ENCODE results near the gene FJX1.
A peak's percentile ranks its signal among the peaks of the same experiment; 100 is the strongest.

FJX1 gene

DNA sequence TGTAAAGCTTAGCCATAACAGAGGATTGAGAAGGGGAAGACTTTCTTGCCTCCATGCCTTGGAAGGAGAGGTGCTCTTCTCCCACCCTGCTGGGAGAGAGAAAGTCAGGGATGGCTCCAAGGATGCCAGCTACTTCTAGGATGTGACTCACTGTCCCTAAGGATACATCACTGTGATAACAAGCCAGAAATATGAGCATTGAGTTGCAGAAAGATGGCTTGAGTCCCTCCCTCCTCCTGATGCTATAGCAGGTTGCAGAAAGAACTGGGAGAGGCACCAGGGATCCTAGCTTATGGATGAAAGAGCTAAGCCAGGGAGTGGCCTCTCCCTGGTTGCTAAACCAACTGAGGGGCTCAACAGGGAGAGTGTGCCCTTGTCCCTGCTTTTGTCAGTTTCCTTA, 27.8 kb upstream of the FJX1 start:
- no peak for DNase-seq
- H3K9me3 ChIP-seq (ENCODE audit: control extremely low read depth in 1 of 5, control insufficient read depth in 4 of 5, insufficient read depth in 2 of 5, low read depth in 1 of 5, low read length in 4 of 5): peaks cover 0 to 1% (median 0%) of the 10 kb centered on the region in 5 experiments
- no peaks in the 10 kb centered on the region for H3K4me1 ChIP-seq (ENCODE audit: control extremely low read depth in 1 of 4, control insufficient read depth in 4 of 4, insufficient read depth in 4 of 4, low read length in 3 of 4)
- POLR2A ChIA-PET: no interaction called here
- no peak overlapping the region for H3K27ac ChIP-seq (ENCODE audit: insufficient read depth in 1 of 2, low read depth in 1 of 2, low read length in 2 of 2, poor library complexity in 1 of 2, severe bottlenecking in 2 of 2)
- peaks cover 0 to 17% (median 12%) of the 10 kb centered on the region in 5 experiments for H3K27me3 ChIP-seq (replicated peaks in 2 of 5; ENCODE audit: control insufficient read depth in 4 of 5, insufficient read depth in 5 of 5, low read length in 4 of 5)
- H3K36me3 ChIP-seq (ENCODE audit: control insufficient read depth in 4 of 4, insufficient read depth in 4 of 4, low read length in 3 of 4): no peaks in the 10 kb centered on the region
- CTCF ChIA-PET: no interaction called here
- no peak overlapping the region for H3K4me3 ChIP-seq (ENCODE audit: control insufficient read depth in 1 of 7, extremely low read depth in 1 of 7, insufficient read depth in 4 of 7, low read depth in 2 of 7, low read length in 6 of 7)

GRCh38 chr11:35593143-35593542, 25.1 kb upstream of the FJX1 start:
- H3K4me1 ChIP-seq (ENCODE audit: control extremely low read depth in 1 of 4, control insufficient read depth in 4 of 4, insufficient read depth in 4 of 4, low read length in 3 of 4): no peaks in the 10 kb centered on the region
- no peaks in the 10 kb centered on the region for H3K9me3 ChIP-seq (ENCODE audit: control extremely low read depth in 1 of 5, control insufficient read depth in 4 of 5, insufficient read depth in 2 of 5, low read depth in 1 of 5, low read length in 4 of 5)
- H3K27me3 ChIP-seq (replicated peaks in 2 of 5; ENCODE audit: control insufficient read depth in 4 of 5, insufficient read depth in 5 of 5, low read length in 4 of 5): peaks cover 0 to 8% (median 5%) of the 10 kb centered on the region in 5 experiments
- CTCF ChIA-PET: no interaction called here
- POLR2A ChIA-PET: no interaction called here
- no peak overlapping the region for H3K27ac ChIP-seq (ENCODE audit: insufficient read depth in 1 of 2, low read depth in 1 of 2, low read length in 2 of 2, poor library complexity in 1 of 2, severe bottlenecking in 2 of 2)
- no peak for DNase-seq
- H3K36me3 ChIP-seq (ENCODE audit: control insufficient read depth in 4 of 4, insufficient read depth in 4 of 4, low read length in 3 of 4): no peaks in the 10 kb centered on the region
- no peak overlapping the region for H3K4me3 ChIP-seq (ENCODE audit: control insufficient read depth in 1 of 7, extremely low read depth in 1 of 7, insufficient read depth in 4 of 7, low read depth in 2 of 7, low read length in 6 of 7)

- POLR2A ChIA-PET: no interaction called here
- H3K27me3 ChIP-seq (replicated peaks in 2 of 5; ENCODE audit: control insufficient read depth in 4 of 5, insufficient read depth in 5 of 5, low read length in 4 of 5): peaks cover 0 to 9% (median 5%) of the 10 kb centered on the region in 5 experiments
- 6% methylated on average over 2 of the region's 2 CpGs for WGBS (ENCODE audit: insufficient coverage)
These were observed 23.6 kb upstream of the FJX1 start for GRCh38 chr11:35594680-35595079.

DNA sequence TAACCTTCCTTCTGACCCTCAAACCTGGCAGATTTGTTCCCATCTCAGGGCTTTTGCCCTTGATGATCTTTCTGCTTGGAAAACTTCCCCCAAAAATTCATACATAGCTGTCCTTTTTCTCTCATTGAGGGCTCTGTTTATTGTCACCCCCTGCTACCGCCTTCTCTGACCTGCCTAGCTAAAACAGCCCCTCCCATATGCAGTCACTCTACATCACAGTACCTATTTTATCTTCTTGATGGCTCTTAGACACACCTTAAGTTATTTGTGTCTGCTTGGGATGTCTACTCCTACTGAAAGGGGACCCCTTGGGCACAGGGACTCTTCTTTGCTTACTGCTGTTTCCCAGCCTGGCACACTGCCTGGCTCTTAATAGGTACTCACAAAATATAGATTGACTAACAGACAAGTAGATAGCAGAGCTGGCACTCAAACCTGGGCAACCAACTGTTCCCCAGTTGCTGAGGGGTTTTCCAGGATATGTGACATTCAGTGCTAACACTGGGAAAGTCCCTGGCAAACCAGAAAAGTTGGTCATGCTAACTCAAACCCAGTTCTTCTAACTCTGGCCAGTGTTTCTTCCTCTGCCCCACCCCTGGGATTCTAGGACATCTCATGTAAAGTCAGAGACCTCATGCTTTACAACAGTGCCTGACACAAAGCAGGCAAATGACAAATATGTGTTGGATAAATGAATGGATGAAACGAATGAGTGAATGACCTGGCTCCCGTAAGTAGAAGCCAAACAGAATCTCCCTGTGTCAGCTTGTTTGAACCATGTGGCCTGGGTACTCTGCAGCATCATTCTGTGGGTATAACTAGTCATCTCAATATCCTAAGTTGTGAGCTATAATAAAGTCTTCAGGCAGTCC, 19.8 kb upstream of the FJX1 start:
- Histone ChIP-seq H3K4me3 (ENCODE audit: control insufficient read depth in 1 of 7, extremely low read depth in 1 of 7, insufficient read depth in 4 of 7, low read depth in 2 of 7, low read length in 6 of 7) (no peak overlapping the region), H3K36me3 (ENCODE audit: control insufficient read depth in 4 of 4, insufficient read depth in 4 of 4, low read length in 3 of 4) (no peaks in the 10 kb centered on the region), H3K4me1 (ENCODE audit: control extremely low read depth in 1 of 4, control insufficient read depth in 4 of 4, insufficient read depth in 4 of 4, low read length in 3 of 4) (no peaks in the 10 kb centered on the region), H3K27me3 (replicated peaks in 2 of 5; ENCODE audit: control insufficient read depth in 4 of 5, insufficient read depth in 5 of 5, low read length in 4 of 5) (peaks cover 0 to 7% (median 0%) of the 10 kb centered on the region in 5 experiments), H3K27ac (ENCODE audit: insufficient read depth in 1 of 2, low read depth in 1 of 2, low read length in 2 of 2, poor library complexity in 1 of 2, severe bottlenecking in 2 of 2) (no peak overlapping the region), H3K9me3 (ENCODE audit: control extremely low read depth in 1 of 5, control insufficient read depth in 4 of 5, insufficient read depth in 2 of 5, low read depth in 1 of 5, low read length in 4 of 5) (no peaks in the 10 kb centered on the region)
- 100% methylated on average over 3 of the region's 3 CpGs for WGBS (ENCODE audit: insufficient coverage)
- CTCF ChIA-PET: interaction anchor here (1.4 kb wide), 1 partner anchor 9 kb away, joined by 4 read pairs; no protein-coding TSS in a partner anchor
- POLR2A ChIA-PET: no interaction called here
- DNase-seq: no peak

More at GRCh38 chr11:35594680-35595079, 23.6 kb upstream of the FJX1 start:
- peak in 2 of 3 donors; percentile 23 to 31 for DNase-seq
- Histone ChIP-seq H3K36me3 (ENCODE audit: control insufficient read depth in 4 of 4, insufficient read depth in 4 of 4, low read length in 3 of 4) (no peaks in the 10 kb centered on the region), H3K9me3 (ENCODE audit: control extremely low read depth in 1 of 5, control insufficient read depth in 4 of 5, insufficient read depth in 2 of 5, low read depth in 1 of 5, low read length in 4 of 5) (no peaks in the 10 kb centered on the region), H3K4me3 (ENCODE audit: control insufficient read depth in 1 of 7, extremely low read depth in 1 of 7, insufficient read depth in 4 of 7, low read depth in 2 of 7, low read length in 6 of 7) (no peak overlapping the region), H3K4me1 (ENCODE audit: control extremely low read depth in 1 of 4, control insufficient read depth in 4 of 4, insufficient read depth in 4 of 4, low read length in 3 of 4) (no peaks in the 10 kb centered on the region), H3K27ac (ENCODE audit: insufficient read depth in 1 of 2, low read depth in 1 of 2, low read length in 2 of 2, poor library complexity in 1 of 2, severe bottlenecking in 2 of 2) (no peak overlapping the region)
- CTCF ChIA-PET: no interaction called here

GRCh38 chr11:35600331-35600838, 17.9 kb upstream of the FJX1 start:
- H3K9me3 ChIP-seq (ENCODE audit: control extremely low read depth in 1 of 5, control insufficient read depth in 4 of 5, insufficient read depth in 2 of 5, low read depth in 1 of 5, low read length in 4 of 5): no peaks in the 10 kb centered on the region
- no peaks in the 10 kb centered on the region for H3K36me3 ChIP-seq (ENCODE audit: control insufficient read depth in 4 of 4, insufficient read depth in 4 of 4, low read length in 3 of 4)
- WGBS (ENCODE audit: insufficient coverage): 95% methylated on average over 4 of the region's 4 CpGs
- H3K4me3 ChIP-seq (ENCODE audit: control insufficient read depth in 1 of 7, extremely low read depth in 1 of 7, insufficient read depth in 4 of 7, low read depth in 2 of 7, low read length in 6 of 7): no peak overlapping the region
- H3K27ac ChIP-seq (ENCODE audit: insufficient read depth in 1 of 2, low read depth in 1 of 2, low read length in 2 of 2, poor library complexity in 1 of 2, severe bottlenecking in 2 of 2): no peak overlapping the region
- H3K27me3 ChIP-seq (replicated peaks in 2 of 5; ENCODE audit: control insufficient read depth in 4 of 5, insufficient read depth in 5 of 5, low read length in 4 of 5): peaks cover 0 to 7% (median 0%) of the 10 kb centered on the region in 5 experiments
- no peak for DNase-seq
- ChIA-PET POLR2A (no interaction called here), CTCF (no interaction called here)
- no peaks in the 10 kb centered on the region for H3K4me1 ChIP-seq (ENCODE audit: control extremely low read depth in 1 of 4, control insufficient read depth in 4 of 4, insufficient read depth in 4 of 4, low read length in 3 of 4)

GRCh38 chr11:35602160-35602793, 16.0 kb upstream of the FJX1 start:
- ChIA-PET POLR2A (no interaction called here), CTCF (interaction anchor here (1.4 kb wide), 1 partner anchor 13 kb away, joined by 5 read pairs; no protein-coding TSS in a partner anchor)
- H3K4me3 ChIP-seq (ENCODE audit: control insufficient read depth in 1 of 7, extremely low read depth in 1 of 7, insufficient read depth in 4 of 7, low read depth in 2 of 7, low read length in 6 of 7): no peak overlapping the region
- peaks cover 0 to 10% (median 0%) of the 10 kb centered on the region in 5 experiments for H3K27me3 ChIP-seq (replicated peaks in 2 of 5; ENCODE audit: control insufficient read depth in 4 of 5, insufficient read depth in 5 of 5, low read length in 4 of 5)
- no peaks in the 10 kb centered on the region for H3K4me1 ChIP-seq (ENCODE audit: control extremely low read depth in 1 of 4, control insufficient read depth in 4 of 4, insufficient read depth in 4 of 4, low read length in 3 of 4)
- H3K27ac ChIP-seq (ENCODE audit: insufficient read depth in 1 of 2, low read depth in 1 of 2, low read length in 2 of 2, poor library complexity in 1 of 2, severe bottlenecking in 2 of 2): no peak overlapping the region
- WGBS (ENCODE audit: insufficient coverage): 89% methylated on average over 4 of the region's 5 CpGs
- no peaks in the 10 kb centered on the region for H3K9me3 ChIP-seq (ENCODE audit: control extremely low read depth in 1 of 5, control insufficient read depth in 4 of 5, insufficient read depth in 2 of 5, low read depth in 1 of 5, low read length in 4 of 5)
- no peak for DNase-seq
- no peaks in the 10 kb centered on the region for H3K36me3 ChIP-seq (ENCODE audit: control insufficient read depth in 4 of 4, insufficient read depth in 4 of 4, low read length in 3 of 4)

DNA sequence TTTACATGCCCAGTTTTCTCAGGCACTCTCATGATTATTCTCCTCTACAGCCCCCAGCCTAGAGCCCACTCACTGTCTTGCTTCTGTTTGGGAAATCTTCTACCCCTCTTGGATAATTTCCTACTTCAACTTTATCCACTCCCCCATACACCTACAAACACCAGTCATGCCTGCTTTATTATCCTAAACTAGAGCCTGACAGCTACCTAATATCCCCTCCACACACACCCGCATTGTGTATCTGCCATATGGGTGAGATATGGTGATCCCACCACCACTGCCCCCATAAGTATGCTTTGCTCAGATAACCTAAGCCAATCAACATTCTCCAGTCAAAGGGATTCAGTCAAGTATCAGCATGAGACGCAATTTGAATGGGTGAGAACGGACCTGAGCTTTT, 15.3 kb upstream of the FJX1 start:
- Histone ChIP-seq H3K27ac (ENCODE audit: insufficient read depth in 1 of 2, low read depth in 1 of 2, low read length in 2 of 2, poor library complexity in 1 of 2, severe bottlenecking in 2 of 2) (no peak overlapping the region), H3K27me3 (replicated peaks in 2 of 5; ENCODE audit: control insufficient read depth in 4 of 5, insufficient read depth in 5 of 5, low read length in 4 of 5) (peaks cover 0 to 9% (median 0%) of the 10 kb centered on the region in 5 experiments), H3K36me3 (ENCODE audit: control insufficient read depth in 4 of 4, insufficient read depth in 4 of 4, low read length in 3 of 4) (no peaks in the 10 kb centered on the region), H3K9me3 (ENCODE audit: control extremely low read depth in 1 of 5, control insufficient read depth in 4 of 5, insufficient read depth in 2 of 5, low read depth in 1 of 5, low read length in 4 of 5) (no peaks in the 10 kb centered on the region), H3K4me1 (ENCODE audit: control extremely low read depth in 1 of 4, control insufficient read depth in 4 of 4, insufficient read depth in 4 of 4, low read length in 3 of 4) (no peaks in the 10 kb centered on the region), H3K4me3 (ENCODE audit: control insufficient read depth in 1 of 7, extremely low read depth in 1 of 7, insufficient read depth in 4 of 7, low read depth in 2 of 7, low read length in 6 of 7) (no peak overlapping the region)
- no peak for DNase-seq
- WGBS (ENCODE audit: insufficient coverage): 100% methylated on average over 1 of the region's 3 CpGs
- CTCF ChIA-PET: no interaction called here
- POLR2A ChIA-PET: no interaction called here

All from common myeloid progenitor, CD34-positive (primary cell).